SH-SY5Y (cell line): ENCODE results near the gene ANLN.

Experiments
- GATA2 ChIP-seq: IDR thresholded peaks from 2 replicates; pipeline ENCODE4 v1.6.1; 2011; ENCODE audit warnings: mild to moderate bottlenecking, low read depth, low read length
- GATA3 ChIP-seq: IDR thresholded peaks from 2 replicates; pipeline ENCODE4 v1.6.1; 2011; ENCODE audit warnings: low read depth, mild to moderate bottlenecking, low read length, moderate library complexity

GRCh38 chr7:36415144-36415543 is 25.5 kb downstream of the ANLN start:
- TF ChIP-seq GATA2 (no peak), GATA3 (no peak)
